ENCODE results near the gene CILP2.
A peak's percentile ranks its signal among the peaks of the same experiment; 100 is the strongest.

CILP2 gene

GRCh38 chr19:19491321-19492025 is 46.6 kb upstream of the CILP2 start:
- peaks cover 16% of the 10 kb centered on the region for H3K36me3 Mint-ChIP-seq (ENCODE audit: low read depth)
- H3K9me3 Mint-ChIP-seq, result no peaks in the 10 kb centered on the region
- no peaks in the 10 kb centered on the region for H3K27me3 Mint-ChIP-seq (ENCODE audit: low read depth)
- peaks cover 41% of the 10 kb centered on the region for H3K4me1 Mint-ChIP-seq
- no peak for TF ChIP-seq CTCF (IDR thresholded peaks at IDR 0.05; ENCODE audit: unreplicated experiment in 3 of 3)
- no peak overlapping the region for H3K4me3 Mint-ChIP-seq
- no peak overlapping the region for H3K27ac Mint-ChIP-seq

- Mint-ChIP-seq H3K27ac (peak overlapping the region in 1 of 3 experiments; percentile 34), H3K36me3 (ENCODE audit: low read depth) (peaks cover 21% of the 10 kb centered on the region), H3K27me3 (ENCODE audit: low read depth) (no peaks in the 10 kb centered on the region), H3K9me3 (no peaks in the 10 kb centered on the region), H3K4me3 (no peak overlapping the region), H3K4me1 (peaks cover 34% of the 10 kb centered on the region)
- no peak for TF ChIP-seq CTCF (IDR thresholded peaks at IDR 0.05; ENCODE audit: unreplicated experiment in 3 of 3)
Observed at GRCh38 chr19:19492026-19492610, 45.9 kb upstream of the CILP2 start.

GRCh38 chr19:19493841-19494546 is 44.1 kb upstream of the CILP2 start:
- Mint-ChIP-seq H3K4me3 (no peak overlapping the region), H3K27ac (no peak overlapping the region), H3K27me3 (ENCODE audit: low read depth) (no peaks in the 10 kb centered on the region), H3K9me3 (no peaks in the 10 kb centered on the region), H3K4me1 (peaks cover 17% of the 10 kb centered on the region), H3K36me3 (ENCODE audit: low read depth) (peaks cover 25% of the 10 kb centered on the region)
- no peak for TF ChIP-seq CTCF (IDR thresholded peaks at IDR 0.05; ENCODE audit: unreplicated experiment in 3 of 3)

- TF ChIP-seq CTCF (IDR thresholded peaks at IDR 0.05; ENCODE audit: unreplicated experiment in 3 of 3), result no peak
- no peaks in the 10 kb centered on the region for H3K9me3 Mint-ChIP-seq
- H3K4me1 Mint-ChIP-seq, result no peaks in the 10 kb centered on the region
- H3K27me3 Mint-ChIP-seq (ENCODE audit: low read depth), result no peaks in the 10 kb centered on the region
- no peak overlapping the region for H3K27ac Mint-ChIP-seq
- H3K4me3 Mint-ChIP-seq, result no peak overlapping the region
- H3K36me3 Mint-ChIP-seq (ENCODE audit: low read depth), result peaks cover 27% of the 10 kb centered on the region
Observed at GRCh38 chr19:19495614-19496603, 42.2 kb upstream of the CILP2 start.

- H3K9me3 Mint-ChIP-seq, result no peaks in the 10 kb centered on the region
- peaks cover 3% of the 10 kb centered on the region for H3K27me3 Mint-ChIP-seq (ENCODE audit: low read depth)
- no peak overlapping the region for H3K4me3 Mint-ChIP-seq
- no peak overlapping the region for H3K27ac Mint-ChIP-seq
- H3K4me1 Mint-ChIP-seq, result no peaks in the 10 kb centered on the region
- TF ChIP-seq CTCF (IDR thresholded peaks at IDR 0.05; ENCODE audit: unreplicated experiment in 3 of 3), result no peak
- peaks cover 43% of the 10 kb centered on the region for H3K36me3 Mint-ChIP-seq (ENCODE audit: low read depth)
Observed at GRCh38 chr19:19498255-19498991, 39.6 kb upstream of the CILP2 start.
